ENCODE measurements around the gene SSRP1.

GRCh38 chr11:57378186-57378585 lies 42.5 kb upstream of the SSRP1 start:
- no peak for TF ChIP-seq ZNF333 (CRISPR knock-in tag; IDR thresholded peaks at IDR 0.05; ENCODE audit: borderline replicate concordance)
- no peak for TF ChIP-seq ZNF629 (CRISPR knock-in tag; conservative IDR thresholded peaks at IDR 0.05)
- no peak for TF ChIP-seq TGIF2 (CRISPR knock-in tag; IDR thresholded peaks at IDR 0.05)
- no peak for TF ChIP-seq TOE1 (CRISPR knock-in tag; IDR thresholded peaks at IDR 0.05)
- no peak for TF ChIP-seq RERE (CRISPR knock-in tag; IDR thresholded peaks at IDR 0.05; ENCODE audit: low read depth)
- no peak for TF ChIP-seq PBX3 (CRISPR knock-in tag; IDR thresholded peaks at IDR 0.05; ENCODE audit: borderline replicate concordance)
- TF ChIP-seq ZNF703 (CRISPR knock-in tag; IDR thresholded peaks at IDR 0.05; ENCODE audit: borderline replicate concordance), result no peak
- TF ChIP-seq MXI1 (IDR thresholded peaks at IDR 0.05; ENCODE audit: borderline replicate concordance, low read depth, low read length), result no peak
- TF ChIP-seq HNRNPLL (IDR thresholded peaks at IDR 0.05; ENCODE audit: low read depth, low read length, poor library complexity, severe bottlenecking), result no peak
- no peak for TF ChIP-seq ZNF121 (CRISPR knock-in tag; IDR thresholded peaks at IDR 0.05)
- TF ChIP-seq TCF7 (IDR thresholded peaks at IDR 0.05; ENCODE audit: low read depth), result no peak

Data from HepG2 (cell line).